GM18519 (cell line): Measurements from ENCODE around the gene CD79A.
"Not testable (repeated sequence)": the region's sequence is repeated elsewhere in the genome, so short reads cannot be mapped to it uniquely, and the experiment has no call there.

Experiments
- ATAC-seq: cut with Tn5 transposase; IDR thresholded peaks from one replicate; pipeline ENCODE4 v1.9.1; 2021; ENCODE audit warnings: mild to moderate bottlenecking, moderate library complexity; ENCODE audit not compliant: unreplicated experiment, low FRiP score

The CD79A gene

DNA sequence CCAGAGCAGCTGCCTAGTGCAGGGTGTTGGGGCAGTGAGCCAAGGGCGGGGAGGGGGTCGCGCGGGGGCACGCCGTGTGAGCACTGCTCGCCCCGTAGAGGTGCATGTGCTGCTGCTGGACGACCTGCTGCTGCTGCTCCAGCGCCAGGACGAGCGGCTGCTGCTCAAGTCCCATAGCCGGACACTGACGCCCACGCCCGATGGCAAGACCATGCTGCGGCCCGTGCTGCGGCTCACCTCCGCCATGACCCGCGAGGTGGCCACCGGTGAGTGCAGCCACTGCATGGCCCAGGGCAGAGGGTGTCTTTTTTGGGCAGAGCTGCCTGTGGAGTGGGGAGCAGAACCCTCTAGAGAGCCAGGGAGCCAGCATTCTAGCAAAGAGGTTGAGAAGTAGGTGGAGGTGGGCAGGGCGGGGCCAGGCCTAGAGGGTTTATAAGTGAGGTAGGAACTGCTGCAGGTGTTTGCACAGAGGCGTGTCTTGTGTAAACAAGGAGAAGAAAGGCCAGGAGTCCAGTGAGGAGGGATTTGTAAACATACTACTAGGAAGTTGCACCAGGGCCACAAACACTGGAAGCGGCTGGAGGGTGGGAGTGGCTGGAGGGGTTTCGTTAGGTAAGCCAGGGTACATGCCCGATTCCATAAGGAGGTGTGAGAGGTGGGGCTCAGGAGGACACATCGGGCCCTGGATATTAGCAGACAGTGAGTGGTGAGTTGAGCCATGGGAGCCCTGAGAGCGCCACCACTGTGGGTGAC lies 27.2 kb downstream of the CD79A start:
- no peak for ATAC-seq

DNA sequence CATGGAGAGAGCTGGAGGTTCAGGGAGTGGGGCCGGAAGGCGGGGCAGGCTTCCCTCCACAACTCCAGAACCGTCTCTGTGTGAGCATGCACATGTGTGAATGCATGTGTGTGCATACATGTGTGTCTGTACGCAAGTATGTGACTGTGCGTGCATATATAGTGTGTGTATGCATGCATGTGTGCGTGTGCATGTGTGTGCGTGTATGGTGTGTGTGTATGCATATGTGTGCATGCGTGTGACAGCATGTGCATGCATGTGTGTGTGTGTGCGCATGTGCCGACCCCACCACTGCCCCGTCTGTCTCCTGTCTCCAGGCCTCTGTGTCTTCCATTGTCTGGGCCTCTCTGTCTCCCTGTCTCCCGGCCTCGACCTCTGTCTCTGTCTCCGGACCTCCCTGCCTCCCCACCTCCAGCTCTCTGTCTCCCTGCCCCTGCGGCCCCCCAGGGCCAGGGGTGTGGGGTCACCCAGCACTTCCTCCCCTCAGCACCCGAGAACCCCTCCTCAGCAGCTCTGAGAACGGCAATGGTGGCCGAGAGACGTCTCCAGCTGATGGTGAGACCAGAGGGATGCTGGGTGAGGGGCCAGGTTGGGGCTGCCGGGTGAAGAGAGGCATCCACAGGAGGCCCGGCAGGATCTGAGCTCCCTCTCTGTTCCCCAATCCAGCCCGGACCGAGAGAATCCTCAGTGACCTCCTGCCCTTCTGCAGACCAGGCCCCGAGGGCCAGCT lies 28.4 kb downstream of the CD79A start:
- ATAC-seq: no peak

DNA sequence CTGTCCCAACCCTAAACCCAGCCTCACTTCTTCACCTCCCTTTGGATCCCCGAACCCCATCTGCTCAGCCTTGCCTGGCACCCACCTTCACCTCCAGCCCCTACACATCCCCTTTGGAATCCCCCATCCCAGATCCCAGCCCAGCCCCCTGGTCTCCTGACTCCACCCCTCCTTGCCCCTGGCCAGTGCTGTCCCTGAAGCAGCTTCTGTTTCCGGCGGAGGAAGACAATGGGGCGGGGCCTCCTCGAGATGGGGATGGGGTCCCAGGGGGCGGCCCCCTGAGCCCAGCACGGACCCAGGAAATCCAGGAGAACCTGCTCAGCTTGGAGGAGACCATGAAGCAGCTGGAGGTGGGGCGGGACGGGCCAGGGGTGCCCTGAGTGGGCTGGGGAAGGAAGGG lies 29.2 kb downstream of the CD79A start:
- no peak for ATAC-seq

DNA sequence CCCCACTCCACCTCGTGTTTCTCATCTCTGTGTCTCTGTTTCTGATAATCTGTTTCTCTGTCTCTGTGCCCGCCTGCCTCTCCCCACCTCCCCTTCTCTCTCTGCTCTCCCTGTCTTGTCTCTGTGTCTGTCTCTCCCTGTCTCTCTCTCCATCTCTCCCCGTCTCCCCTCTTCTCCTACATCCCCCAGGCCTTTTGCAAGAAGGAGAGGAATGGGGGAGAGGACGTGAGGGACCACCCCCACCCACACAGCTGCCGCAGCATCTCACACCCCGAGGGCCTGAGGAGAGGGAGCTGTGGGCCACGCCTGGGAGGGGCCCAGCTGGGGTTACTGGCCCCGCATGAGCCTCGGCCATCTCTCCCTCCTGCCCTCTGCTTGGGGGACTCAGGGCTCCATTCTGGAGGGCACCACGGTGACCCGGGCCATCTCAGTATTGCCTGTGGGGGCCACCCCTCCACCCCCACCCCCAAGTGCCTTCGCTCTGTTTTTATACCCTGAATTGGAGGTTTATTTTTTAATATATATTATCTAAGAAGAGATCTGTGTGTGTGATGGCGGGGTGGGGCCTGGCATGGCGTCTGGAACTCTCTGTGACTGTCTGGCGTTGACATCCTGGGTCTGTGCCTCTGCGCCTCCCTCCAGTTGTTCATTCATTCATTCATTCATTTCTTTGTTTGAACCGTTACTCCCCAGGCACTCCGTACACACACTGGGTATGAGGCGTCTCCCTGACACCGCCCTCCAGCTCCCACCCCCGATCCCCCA lies 30.0 kb downstream of the CD79A start:
- no peak for ATAC-seq

DNA sequence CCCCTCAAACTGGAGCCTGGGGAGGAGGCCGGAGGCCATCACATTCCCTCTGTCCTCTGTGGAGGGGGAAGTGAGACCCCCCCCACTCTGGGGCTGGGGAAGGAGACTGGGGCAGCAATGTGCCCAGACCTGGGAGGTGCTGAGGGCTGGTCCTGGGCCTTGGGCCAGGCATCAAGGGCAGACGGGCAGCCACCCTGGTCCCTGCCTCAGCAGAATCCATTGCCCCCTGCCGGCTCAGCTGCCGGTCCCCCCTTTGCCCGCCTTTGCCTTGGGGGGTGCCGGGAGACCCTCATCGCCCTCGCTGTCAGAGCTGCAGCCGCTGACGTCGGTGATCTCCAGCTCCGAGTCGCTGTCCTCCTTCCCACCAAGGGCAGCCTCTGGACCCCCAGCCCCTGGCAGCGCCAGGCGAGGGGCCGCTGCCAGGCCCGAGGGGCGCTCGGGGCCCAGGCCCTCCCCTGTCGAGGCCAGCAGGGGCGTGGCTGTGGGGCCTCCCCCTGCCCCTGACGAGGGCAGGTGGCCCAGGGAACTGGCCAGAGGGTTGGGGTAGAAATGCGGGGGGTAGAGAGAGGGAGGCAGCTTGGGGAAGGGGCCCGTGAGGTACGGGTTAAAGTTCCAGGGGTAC lies 31.0 kb downstream of the CD79A start:
- ATAC-seq: no peak

DNA sequence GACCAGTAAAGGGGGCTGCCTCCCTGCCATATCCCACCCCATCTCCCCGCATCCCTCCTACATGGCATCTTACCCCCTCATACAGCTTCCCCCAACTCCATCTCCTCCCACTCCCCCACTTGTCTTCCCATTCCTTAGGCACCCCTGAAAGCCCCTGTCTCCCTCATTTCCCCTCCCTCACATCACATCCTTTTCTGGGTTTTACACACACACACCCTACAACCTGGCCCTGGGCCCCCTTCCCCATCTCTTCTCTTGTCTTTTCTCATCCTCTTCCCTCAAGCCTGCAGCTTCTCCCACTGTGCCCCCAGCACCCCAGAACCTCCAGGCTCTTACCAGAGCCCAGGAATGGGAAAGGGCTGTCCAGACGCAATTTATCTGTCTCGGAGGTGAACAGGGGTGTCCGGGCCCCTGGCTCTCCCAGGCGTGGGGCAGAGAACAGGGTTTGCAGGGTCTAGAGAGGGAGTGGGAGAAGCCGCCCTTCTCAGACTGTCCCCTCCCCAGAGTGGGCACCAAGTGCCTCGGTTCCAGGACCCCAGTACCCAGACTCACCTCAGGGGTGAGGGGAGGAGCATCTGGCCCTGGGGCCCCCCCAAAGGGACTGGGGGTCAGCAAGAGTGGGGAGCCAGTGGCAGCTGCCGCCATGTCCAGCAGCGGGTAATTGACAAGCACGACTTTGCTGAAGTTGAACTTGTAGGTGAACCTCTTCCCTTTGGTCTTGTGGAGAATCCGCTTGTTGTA lies 31.8 kb downstream of the CD79A start:
- ATAC-seq: no peak

DNA sequence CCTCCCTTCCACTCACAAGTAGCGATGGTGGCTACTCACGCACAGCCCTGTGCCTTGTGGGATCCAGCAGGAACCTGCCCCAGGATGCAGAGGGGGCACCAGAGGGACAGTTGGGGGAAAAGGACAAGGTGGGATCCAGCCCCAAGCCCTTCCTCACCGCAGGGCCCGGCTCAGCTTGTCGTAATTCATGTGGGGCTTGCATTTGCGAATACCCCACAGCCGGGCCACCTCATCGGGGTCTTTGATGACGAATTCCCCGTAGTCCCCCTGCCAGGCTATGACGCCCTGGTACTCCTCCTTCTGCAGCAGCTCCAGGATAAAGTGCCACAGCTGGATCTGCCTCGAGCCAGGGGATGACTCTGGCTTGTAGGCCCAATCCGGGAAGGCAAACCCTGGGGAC lies 32.6 kb downstream of the CD79A start:
- ATAC-seq: no peak

DNA sequence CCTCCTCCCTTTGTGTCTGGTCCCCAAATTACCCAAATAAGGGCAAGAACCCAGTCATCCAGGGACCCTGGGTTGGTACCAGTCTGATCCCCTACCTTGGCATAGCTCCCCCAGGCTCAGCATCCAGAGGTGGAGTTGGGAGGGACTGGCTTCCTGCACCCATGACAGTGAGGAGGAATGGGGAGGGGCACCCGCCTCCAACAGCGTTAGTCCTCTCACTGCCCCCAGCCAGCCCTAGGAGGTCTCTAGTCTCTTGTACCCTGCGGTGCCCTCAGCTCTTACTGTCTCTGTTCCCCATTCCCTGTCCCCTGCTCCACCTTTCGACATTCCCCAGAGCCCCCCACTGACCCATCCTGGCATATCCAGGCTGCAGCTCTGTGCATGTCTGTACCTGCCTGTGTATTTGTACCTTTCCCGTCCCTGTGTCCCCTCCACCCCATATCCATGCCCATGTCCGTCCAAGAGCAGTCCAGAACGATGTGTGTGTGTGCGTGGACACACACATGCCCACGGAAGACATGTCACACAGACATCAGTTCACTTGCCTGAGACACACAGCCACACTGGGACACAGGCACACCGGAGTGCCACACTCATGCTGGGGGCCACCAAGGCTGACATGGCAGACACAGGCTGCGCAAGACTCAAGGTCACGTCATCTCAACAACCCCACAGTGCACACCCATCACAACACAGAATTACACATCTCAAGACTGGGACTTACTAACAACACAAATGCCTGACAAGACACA lies 33.3 kb downstream of the CD79A start:
- no peak for ATAC-seq

DNA sequence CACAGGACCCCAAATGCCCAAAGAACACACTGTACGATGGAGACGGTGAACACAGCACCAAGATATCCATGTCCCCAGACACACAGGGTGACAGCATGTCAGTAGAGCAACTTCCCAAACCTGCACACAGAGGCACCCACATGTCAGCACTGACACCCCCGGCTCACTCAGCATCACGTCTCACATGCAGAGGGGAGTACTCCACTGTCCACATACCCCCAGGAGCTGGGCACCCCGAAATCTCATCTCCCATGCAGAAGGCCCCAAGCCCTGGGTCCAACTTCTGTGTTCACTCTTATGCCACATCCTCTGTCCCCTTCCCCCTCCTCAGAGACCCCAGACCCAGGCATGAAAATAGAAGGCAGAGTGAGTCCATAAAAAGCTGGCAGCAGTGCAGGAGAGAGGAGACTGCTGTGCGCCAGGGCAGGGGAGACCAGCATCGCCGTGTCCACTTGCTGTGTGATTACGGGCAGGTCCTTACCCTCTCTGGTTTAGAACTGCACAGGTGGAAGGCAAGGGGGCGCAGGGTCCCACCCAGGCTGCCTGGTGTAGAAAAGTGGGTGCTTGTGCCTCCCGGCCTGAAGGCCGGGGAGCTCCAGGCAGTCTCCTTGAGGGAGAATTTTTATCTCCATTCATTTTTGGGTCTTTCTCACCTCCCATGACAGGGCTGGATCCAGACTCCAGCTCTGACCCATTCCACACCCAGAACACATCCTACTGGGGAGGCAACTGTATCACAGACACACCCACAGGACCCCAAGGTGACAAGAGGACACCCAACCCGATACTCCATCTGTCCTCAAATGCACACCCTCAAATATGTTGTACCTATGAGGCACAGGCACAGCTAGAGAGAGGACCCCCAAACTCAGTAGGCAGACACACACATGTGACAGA lies 34.2 kb downstream of the CD79A start:
- no peak for ATAC-seq

DNA sequence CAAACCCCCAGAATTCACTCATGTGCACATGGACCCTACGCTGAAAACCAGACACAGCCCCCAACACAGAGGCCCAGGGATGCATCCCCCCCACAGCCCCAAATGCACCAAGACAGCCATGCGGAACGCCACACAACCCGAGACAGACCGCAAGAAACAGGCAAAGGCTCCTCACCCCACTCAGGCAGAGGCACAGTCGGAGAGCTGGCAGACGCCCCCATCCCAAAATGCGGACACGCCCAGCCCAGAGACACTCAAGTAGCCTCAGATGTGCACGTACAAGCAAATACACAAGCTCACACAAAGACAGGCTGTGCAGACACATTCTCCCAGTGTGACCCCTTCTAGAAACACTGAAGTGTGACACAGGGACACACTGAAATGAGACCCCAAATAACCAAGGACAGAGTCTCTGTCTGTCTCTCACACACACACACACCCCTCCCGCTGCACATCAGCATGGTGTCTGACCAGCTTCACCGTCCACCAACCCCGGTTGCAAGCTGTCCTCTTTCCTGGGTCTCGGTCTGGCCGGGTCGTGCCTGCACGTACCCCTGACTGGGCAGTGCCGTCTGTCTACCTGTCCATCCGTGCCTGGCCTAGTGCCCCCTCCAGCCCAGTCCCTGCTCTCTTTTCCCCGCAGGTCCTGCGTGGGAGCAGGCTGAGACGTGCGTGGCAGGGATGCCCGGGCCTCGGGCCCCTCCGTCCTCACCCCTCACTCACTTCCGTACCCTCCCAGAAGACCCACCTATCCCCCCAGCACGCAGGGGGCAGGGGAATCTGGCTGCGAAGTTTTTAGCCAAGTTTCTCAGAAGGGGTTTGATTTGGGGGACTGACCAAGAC lies 35.0 kb downstream of the CD79A start:
- ATAC-seq: no peak

DNA sequence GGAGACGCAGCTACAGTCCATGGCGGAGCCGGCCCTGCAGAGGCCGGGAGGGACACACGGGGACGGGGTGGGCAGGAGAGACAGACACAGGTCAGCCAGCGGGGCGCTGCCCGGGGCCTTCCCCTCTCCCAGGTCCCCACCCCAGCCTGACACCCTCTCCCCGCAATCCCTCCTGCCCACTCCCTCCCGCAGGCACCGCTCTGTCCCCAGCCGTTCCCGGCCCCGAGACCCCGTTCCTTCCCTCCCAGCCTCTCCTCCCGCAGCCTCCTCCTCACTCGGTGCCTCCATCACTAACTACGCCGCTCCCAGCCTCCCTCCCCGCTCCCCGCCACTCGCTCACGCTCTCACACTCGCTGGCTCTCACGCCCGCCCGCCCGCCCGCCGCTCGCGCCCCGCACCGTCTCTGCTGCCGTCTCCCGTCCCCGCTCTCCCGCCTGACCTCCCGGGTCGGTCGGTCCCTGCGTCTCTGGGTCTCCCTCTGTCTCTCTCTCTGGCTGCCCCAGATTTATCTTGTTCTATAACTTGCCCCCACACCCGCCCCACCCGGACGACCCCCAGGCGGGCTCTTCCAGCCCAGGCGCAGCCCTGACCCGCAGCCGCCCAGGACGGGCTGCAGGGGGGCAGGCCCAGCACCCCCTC lies 35.9 kb downstream of the CD79A start:
- no peak for ATAC-seq

DNA sequence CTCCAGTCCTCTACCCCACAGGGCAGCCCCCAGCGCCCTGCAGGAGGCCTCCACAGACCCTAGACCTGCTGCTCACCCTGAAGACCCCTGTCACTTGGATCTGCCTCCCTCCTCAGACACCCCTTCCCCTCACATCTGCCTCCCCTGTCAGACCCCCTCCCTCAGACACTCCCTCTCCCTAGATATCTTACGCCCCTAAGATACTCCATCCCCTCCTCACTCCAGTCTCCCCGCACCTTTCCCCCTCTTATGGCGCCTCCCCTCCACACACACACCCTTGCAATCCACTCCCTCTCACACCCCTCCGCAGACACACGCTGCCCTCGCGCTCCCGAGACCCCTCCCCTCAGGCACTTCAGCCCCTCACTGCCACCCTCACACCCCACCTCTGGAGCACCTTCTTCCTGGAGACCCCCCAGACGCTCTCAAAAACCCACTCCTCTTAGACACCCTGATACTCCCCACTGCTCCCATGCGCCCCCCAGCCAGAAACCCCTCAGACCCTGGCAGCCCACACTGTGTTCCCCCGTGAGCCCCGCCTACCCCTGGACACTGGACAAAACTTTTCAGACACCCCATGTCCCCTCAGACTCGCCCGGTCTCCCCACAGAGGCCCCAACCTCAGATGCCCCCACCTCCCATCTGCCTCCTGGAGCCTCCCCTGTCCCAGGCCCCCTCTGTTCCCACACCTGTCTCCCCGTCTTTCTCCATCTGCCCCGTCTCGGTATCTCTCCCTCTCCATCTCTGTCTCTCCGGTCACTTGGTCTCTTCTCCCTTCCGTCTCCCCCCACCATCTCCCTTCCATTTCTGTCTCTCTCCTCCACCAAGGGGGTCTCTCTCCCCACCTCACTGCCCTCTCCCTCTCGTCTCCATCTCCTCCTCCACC lies 36.7 kb downstream of the CD79A start:
- ATAC-seq: no peak

DNA sequence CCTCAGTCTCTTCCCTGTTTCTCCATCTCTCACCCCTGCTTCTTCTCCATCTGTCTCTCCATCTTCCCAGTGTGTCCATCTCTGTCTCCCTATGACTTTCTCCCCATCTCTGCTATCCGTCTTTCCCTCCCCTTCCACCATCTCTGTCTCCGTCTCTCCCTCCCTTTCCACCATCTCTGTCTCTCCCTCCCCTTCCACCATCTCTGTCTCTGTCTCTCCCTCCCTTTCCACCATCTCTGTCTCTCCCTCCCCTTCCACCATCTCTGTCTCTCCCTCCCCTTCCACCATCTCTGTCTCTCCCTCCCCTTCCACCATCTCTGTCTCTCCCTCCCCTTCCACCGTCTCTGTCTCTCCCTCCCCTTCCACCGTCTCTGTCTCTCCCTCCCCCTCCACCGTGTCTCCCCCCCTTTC lies 37.4 kb downstream of the CD79A start:
- ATAC-seq: not testable (repeated sequence)

DNA sequence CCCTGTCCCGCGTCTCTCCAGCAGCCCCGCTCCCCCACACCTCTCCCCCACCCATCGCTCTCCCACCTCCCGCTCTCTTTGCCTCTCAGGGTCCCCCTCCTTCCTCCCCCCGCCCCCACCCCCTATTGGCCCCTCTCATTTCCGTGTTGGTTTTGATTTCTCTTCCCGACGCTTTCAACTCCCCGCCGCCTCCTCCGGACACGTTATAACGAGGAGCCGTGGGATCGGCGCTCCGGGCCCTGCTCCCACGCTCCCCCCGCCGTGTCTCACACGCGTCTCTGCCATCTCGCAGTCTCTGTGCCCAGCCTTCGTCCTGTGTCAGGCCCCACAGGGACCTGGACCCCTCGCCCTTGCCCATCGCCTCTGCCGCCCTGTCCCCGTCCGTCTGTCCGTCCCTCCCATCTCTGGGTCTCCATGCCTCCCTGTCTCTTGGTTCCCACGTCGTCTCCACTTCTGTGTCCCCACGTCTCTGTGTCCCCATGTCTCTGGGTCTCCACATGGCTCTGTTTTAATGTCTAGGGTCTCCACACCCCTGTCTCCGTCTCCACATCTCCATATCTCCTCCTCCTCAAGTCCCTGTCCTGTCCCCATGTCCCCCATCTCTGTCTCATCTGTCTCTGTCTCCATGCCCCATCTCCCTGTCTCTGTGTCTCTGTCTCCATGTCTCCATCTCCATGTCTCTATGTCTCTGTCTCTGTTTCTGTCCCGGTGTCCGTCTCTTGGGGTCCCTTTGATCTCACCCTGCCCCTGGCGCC lies 38.1 kb downstream of the CD79A start:
- ATAC-seq: no peak

DNA sequence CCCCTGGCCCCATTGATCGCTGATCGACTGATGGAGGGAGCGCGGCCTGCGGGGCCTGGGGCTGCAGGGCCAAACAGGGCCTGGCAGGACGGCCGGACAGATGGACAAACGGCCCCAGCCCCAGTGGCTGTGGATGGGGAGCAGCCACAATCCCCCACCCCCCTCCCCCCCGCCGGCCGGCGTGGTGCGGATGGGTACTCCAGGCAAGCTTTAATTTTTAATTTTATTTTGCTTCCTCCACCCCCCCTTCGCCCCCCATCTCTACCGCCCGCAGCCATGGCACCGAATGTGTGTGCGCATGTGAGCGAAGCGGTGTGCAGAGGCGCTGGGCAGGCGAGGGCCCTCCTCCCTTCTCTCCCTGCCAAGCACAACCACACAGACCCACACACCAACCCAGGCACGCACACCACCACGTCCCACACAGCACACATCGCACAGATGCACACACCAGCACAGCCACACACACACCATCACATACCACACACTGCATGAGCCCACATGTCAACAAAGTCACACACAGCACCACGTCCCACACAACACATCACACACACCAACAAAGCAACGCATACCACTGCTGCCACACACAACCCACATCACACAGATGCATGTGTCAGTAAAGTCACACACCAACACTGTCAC lies 38.8 kb downstream of the CD79A start:
- no peak for ATAC-seq
